Gastrocnemius medialis (tissue), 4 donors: ENCODE results near the gene WDR43. TPM values are rescaled to one million over a fixed set of nuclear protein-coding genes. Genes with fewer than 3 reads are reported as not detected.

Experiments
- ATAC-seq, 2 donors: fragments of 150-250 bp; one replicate each; pipeline ENCODE4 v1.9.1; 2016
- DNase-seq, 2 donors: peaks; one replicate each; pipeline ENCODE4 v3.0.0-alpha.2; 2019
- H3K27ac ChIP-seq, 4 donors: fragments of 200-600 bp; sonication (generic); 1 replicate in 1 of 4; 2 replicates in 3 of 4; pipeline ENCODE4 v1.5.1; 2016 to 2018; ENCODE audit warnings: mild to moderate bottlenecking in 2 of 4, moderate library complexity in 1 of 4
- H3K27me3 ChIP-seq, 3 donors: fragments of 200-600 bp; sonication (generic) in 2 of 3; 1 replicate in 1 of 3; 2 replicates in 2 of 3; pipeline versions ENCODE4 v1.5.1 to v1.6.0; 2016 to 2019; ENCODE audit warnings: mild to moderate bottlenecking in 1 of 3, moderate library complexity in 1 of 3
- H3K36me3 ChIP-seq, 2 donors: fragments of 200-600 bp; sonication (generic) in 1 of 2; one replicate each; pipeline ENCODE4 v1.5.1; 2017 to 2018
- H3K4me1 ChIP-seq, 2 donors: fragments of 200-600 bp; sonication (generic) in 1 of 2; one replicate each; pipeline ENCODE4 v1.5.1; 2016 to 2017; ENCODE audit warnings: mild to moderate bottlenecking in 2 of 2
- H3K4me3 ChIP-seq, 4 donors: fragments of 200-600 bp; sonication (generic) in 3 of 4; 1 replicate in 1 of 4; 2 replicates in 3 of 4; pipeline ENCODE4 v1.5.1; 2016 to 2019; ENCODE audit warnings: mild to moderate bottlenecking in 2 of 4
- H3K9me3 ChIP-seq, 3 donors: fragments of 200-600 bp; sonication (generic) in 2 of 3; 1 replicate in 1 of 3; 2 replicates in 2 of 3; pipeline ENCODE4 v1.5.1; 2016 to 2019
- CTCF ChIP-seq, 5 experiments: fragments of 450-650 bp in 3 of 5; fragments of 200-600 bp in 2 of 5; sonication (generic) in 2 of 5; IDR thresholded peaks in 4 of 5; conservative IDR thresholded peaks in 1 of 5; 1 replicate in 4 of 5; 2 replicates in 1 of 5; pipeline ENCODE4 v1.5.1; 2016 to 2019; ENCODE audit warnings: antibody characterized with exemption in 5 of 5, mild to moderate bottlenecking in 3 of 5, moderate library complexity in 3 of 5
- POLR2A ChIP-seq, 2 donors: fragments of 450-650 bp; IDR thresholded peaks; one replicate each; pipeline ENCODE4 v1.6.1; 2017; ENCODE audit warnings: antibody characterized with exemption in 2 of 2, mild to moderate bottlenecking in 2 of 2, moderate library complexity in 2 of 2
- in situ Hi-C, 4 donors: fragments of 200-750 bp; cut with MboI; loops; one replicate each; pipeline versions ENCODE4 v1.15.0 to v1.8.0; 2017; ENCODE audit warnings: low sequenced_read_pairs in 4 of 4
- intact Hi-C: fragments of 100-400 bp; cut with DNase I; formaldehyde crosslinking; loops from one replicate; pipeline ENCODE4 v1.15.1; 2023; ENCODE audit warnings: low total_unique reads
- total RNA-seq, 4 donors: library from RNA; depleted of rRNA; stranded (reverse); fragments of >200 nt; gene quantifications; one replicate each; pipeline versions ENCODE4 v1.1.0 to v1.2.3, GENCODE V29; 2016

The WDR43 gene
- total RNA-seq, 4 donors from 2014 or later = 73.5 to 105 (median 81.1) TPM

- in situ Hi-C loops (no loop called here), intact Hi-C loops (no loop called here)
- no peaks in the 10 kb centered on the region for H3K27me3 ChIP-seq
- ATAC-seq = no peak
- H3K4me3 ChIP-seq = no peak overlapping the region
- H3K36me3 ChIP-seq = no peaks in the 10 kb centered on the region
- DNase-seq = no peak
- no peak for TF ChIP-seq CTCF (IDR thresholded peaks at IDR 0.05 in 4 of 5, conservative IDR thresholded peaks at IDR 0.05 in 1 of 5)
- no peak for TF ChIP-seq POLR2A (IDR thresholded peaks at IDR 0.05)
- H3K4me1 ChIP-seq = no peaks in the 10 kb centered on the region
- H3K27ac ChIP-seq = no peak overlapping the region
- no peaks in the 10 kb centered on the region for H3K9me3 ChIP-seq
Measured at GRCh38 chr2:28979041-28979440, 84.6 kb downstream of the WDR43 start.

- no peaks in the 10 kb centered on the region for H3K9me3 ChIP-seq
- no peak overlapping the region for H3K4me3 ChIP-seq
- TF ChIP-seq CTCF (IDR thresholded peaks at IDR 0.05 in 4 of 5, conservative IDR thresholded peaks at IDR 0.05 in 1 of 5) (no peak), POLR2A (IDR thresholded peaks at IDR 0.05) (no peak)
- intact Hi-C loops = no loop called here
- H3K36me3 ChIP-seq = no peaks in the 10 kb centered on the region
- in situ Hi-C loops = no loop called here
- H3K27ac ChIP-seq = peak overlapping the region in 1 of 4 donors; percentile 59
- ATAC-seq (no peak), DNase-seq (no peak)
- H3K27me3 ChIP-seq = no peaks in the 10 kb centered on the region
- H3K4me1 ChIP-seq = no peaks in the 10 kb centered on the region
Measured at GRCh38 chr2:28979576-28980366, 85.3 kb downstream of the WDR43 start.

- Histone ChIP-seq H3K4me1 (no peaks in the 10 kb centered on the region), H3K9me3 (no peaks in the 10 kb centered on the region), H3K27ac (peak overlapping the region in 1 of 4 donors; percentile 59), H3K4me3 (no peak overlapping the region), H3K27me3 (no peaks in the 10 kb centered on the region), H3K36me3 (no peaks in the 10 kb centered on the region)
- in situ Hi-C loops = no loop called here
- ATAC-seq (no peak), DNase-seq (no peak)
- TF ChIP-seq CTCF (IDR thresholded peaks at IDR 0.05 in 4 of 5, conservative IDR thresholded peaks at IDR 0.05 in 1 of 5) (no peak), POLR2A (IDR thresholded peaks at IDR 0.05) (no peak)
- intact Hi-C loops = no loop called here
Measured at GRCh38 chr2:28980368-28981015, 86.0 kb downstream of the WDR43 start.

- Histone ChIP-seq H3K27me3 (no peaks in the 10 kb centered on the region), H3K27ac (peak within 1 kb of the TSS in 2 of 4 donors; percentile 15 to 59), H3K9me3 (no peaks in the 10 kb centered on the region), H3K4me1 (no peaks in the 10 kb centered on the region), H3K36me3 (no peaks in the 10 kb centered on the region), H3K4me3 (no peak within 1 kb of the TSS)
- TF ChIP-seq CTCF (IDR thresholded peaks at IDR 0.05 in 4 of 5, conservative IDR thresholded peaks at IDR 0.05 in 1 of 5) = no peak
- no peak for TF ChIP-seq POLR2A (IDR thresholded peaks at IDR 0.05)
- DNase-seq (no peak), ATAC-seq (no peak)
- in situ Hi-C loops (no loop called here), intact Hi-C loops (no loop called here)
Measured at GRCh38 chr2:28981016-28981441, 86.6 kb downstream of the WDR43 start, which contains the start of gene TOGARAM2. TOGARAM2 (plus strand) TSS chr2:28981298; CDS start chr2:28994835, 13,537 bp downstream.
